ENCODE measurements around the gene PLOD1.

Gene PLOD1

DNA sequence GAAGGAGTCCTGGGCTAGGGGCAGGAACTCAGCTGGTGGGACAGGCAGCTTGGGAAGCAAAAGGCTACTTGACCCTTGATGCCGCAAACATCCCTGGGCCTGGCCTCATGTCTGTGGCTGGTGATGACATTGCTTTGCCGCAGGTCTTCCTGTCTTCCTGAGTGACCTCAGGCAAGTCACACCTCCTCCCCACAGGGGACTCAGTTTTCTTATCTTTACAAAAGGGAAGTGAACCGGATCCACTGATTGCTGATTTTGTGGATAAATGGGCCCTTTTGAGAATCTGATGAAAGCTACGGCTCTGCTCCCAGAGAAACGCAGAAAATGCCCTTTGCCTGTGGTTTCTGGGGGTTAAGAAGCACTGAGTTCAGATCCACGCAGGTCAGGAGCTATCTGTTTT lies 20.7 kb downstream of the PLOD1 start:
- no peaks in the 10 kb centered on the region for H4K20me1 ChIP-seq (ENCODE audit: control insufficient read depth, insufficient read depth, low read depth, low read length)

GRCh38 chr1:11957398-11957797 lies 22.9 kb downstream of the PLOD1 start:
- Histone ChIP-seq H3K9me3 (ENCODE audit: control insufficient read depth, insufficient read depth, low read length) (no peaks in the 10 kb centered on the region), H3K27ac (ENCODE audit: low read depth, low read length) (no peak overlapping the region), H3K27me3 (ENCODE audit: control insufficient read depth, low read length) (no peaks in the 10 kb centered on the region), H3K36me3 (ENCODE audit: control insufficient read depth, low read length) (peaks cover 25% of the 10 kb centered on the region), H3K4me1 (ENCODE audit: control insufficient read depth, low read length) (peaks cover 8% of the 10 kb centered on the region; the same call in 1 of the 2 replicates), H3K79me2 (ENCODE audit: control insufficient read depth, low read length) (no peaks in the 10 kb centered on the region), H3F3A (ENCODE audit: control insufficient read depth, insufficient read depth) (no peaks in the 10 kb centered on the region), H3K4me2 (ENCODE audit: low read length) (no peak overlapping the region), H3K9me2 (replicated peaks; ENCODE audit: control insufficient read depth, low read length) (no peaks in the 10 kb centered on the region), H4K20me1 (ENCODE audit: control insufficient read depth, insufficient read depth, low read depth, low read length) (no peaks in the 10 kb centered on the region), H3K4me3 (ENCODE audit: low read length) (no peak overlapping the region)
- no peak for TF ChIP-seq EZH2phosphoT487 (IDR thresholded peaks at IDR 0.05; ENCODE audit: borderline replicate concordance, low read length)
- TF ChIP-seq CTCF (IDR thresholded peaks at IDR 0.05; ENCODE audit: low read depth, low read length, poor library complexity, severe bottlenecking): no peak

More for the DNA sequence above, 20.7 kb downstream of the PLOD1 start:
- no peak overlapping the region for H3K4me3 ChIP-seq (ENCODE audit: low read length)
- no peak overlapping the region for H3K27ac ChIP-seq (ENCODE audit: low read depth, low read length)
- H3K79me2 ChIP-seq (ENCODE audit: control insufficient read depth, low read length): no peaks in the 10 kb centered on the region
- peaks cover 2% of the 10 kb centered on the region; the same call in 1 of the 2 replicates for H3K4me1 ChIP-seq (ENCODE audit: control insufficient read depth, low read length)
- TF ChIP-seq EZH2phosphoT487 (IDR thresholded peaks at IDR 0.05; ENCODE audit: borderline replicate concordance, low read length): no peak
- TF ChIP-seq CTCF (IDR thresholded peaks at IDR 0.05; ENCODE audit: low read depth, low read length, poor library complexity, severe bottlenecking): no peak
- peaks cover 24% of the 10 kb centered on the region for H3K36me3 ChIP-seq (ENCODE audit: control insufficient read depth, low read length)
- no peaks in the 10 kb centered on the region for H3K27me3 ChIP-seq (ENCODE audit: control insufficient read depth, low read length)
- H3K9me3 ChIP-seq (ENCODE audit: control insufficient read depth, insufficient read depth, low read length): no peaks in the 10 kb centered on the region
- H3K9me2 ChIP-seq (replicated peaks; ENCODE audit: control insufficient read depth, low read length): no peaks in the 10 kb centered on the region
- no peaks in the 10 kb centered on the region for H3F3A ChIP-seq (ENCODE audit: control insufficient read depth, insufficient read depth)
- no peak overlapping the region for H3K4me2 ChIP-seq (ENCODE audit: low read length)

GRCh38 chr1:11957897-11958296 lies 23.4 kb downstream of the PLOD1 start:
- peaks cover 25% of the 10 kb centered on the region for H3K36me3 ChIP-seq (ENCODE audit: control insufficient read depth, low read length)
- H3K27ac ChIP-seq (ENCODE audit: low read depth, low read length): no peak overlapping the region
- no peaks in the 10 kb centered on the region for H3F3A ChIP-seq (ENCODE audit: control insufficient read depth, insufficient read depth)
- H4K20me1 ChIP-seq (ENCODE audit: control insufficient read depth, insufficient read depth, low read depth, low read length): no peaks in the 10 kb centered on the region
- no peaks in the 10 kb centered on the region for H3K9me3 ChIP-seq (ENCODE audit: control insufficient read depth, insufficient read depth, low read length)
- peaks cover 8% of the 10 kb centered on the region; the same call in 1 of the 2 replicates for H3K4me1 ChIP-seq (ENCODE audit: control insufficient read depth, low read length)
- H3K79me2 ChIP-seq (ENCODE audit: control insufficient read depth, low read length): no peaks in the 10 kb centered on the region
- no peak overlapping the region for H3K4me2 ChIP-seq (ENCODE audit: low read length)
- TF ChIP-seq CTCF (IDR thresholded peaks at IDR 0.05; ENCODE audit: low read depth, low read length, poor library complexity, severe bottlenecking): no peak
- TF ChIP-seq EZH2phosphoT487 (IDR thresholded peaks at IDR 0.05; ENCODE audit: borderline replicate concordance, low read length): no peak
- no peaks in the 10 kb centered on the region for H3K27me3 ChIP-seq (ENCODE audit: control insufficient read depth, low read length)
- no peaks in the 10 kb centered on the region for H3K9me2 ChIP-seq (replicated peaks; ENCODE audit: control insufficient read depth, low read length)
- H3K4me3 ChIP-seq (ENCODE audit: low read length): no peak overlapping the region
